Colon (tissue), 2 donors: ENCODE results near the gene DMBX1.

ENCODE experiments used
- FAIRE-seq: peaks from 2 replicates; lab custom pipeline; 2012; peaks lifted over from hg19 to GRCh38; lab: Jason Lieb, UNC
- donor health status: control.
- donor health status: control.

DMBX1 gene

DNA sequence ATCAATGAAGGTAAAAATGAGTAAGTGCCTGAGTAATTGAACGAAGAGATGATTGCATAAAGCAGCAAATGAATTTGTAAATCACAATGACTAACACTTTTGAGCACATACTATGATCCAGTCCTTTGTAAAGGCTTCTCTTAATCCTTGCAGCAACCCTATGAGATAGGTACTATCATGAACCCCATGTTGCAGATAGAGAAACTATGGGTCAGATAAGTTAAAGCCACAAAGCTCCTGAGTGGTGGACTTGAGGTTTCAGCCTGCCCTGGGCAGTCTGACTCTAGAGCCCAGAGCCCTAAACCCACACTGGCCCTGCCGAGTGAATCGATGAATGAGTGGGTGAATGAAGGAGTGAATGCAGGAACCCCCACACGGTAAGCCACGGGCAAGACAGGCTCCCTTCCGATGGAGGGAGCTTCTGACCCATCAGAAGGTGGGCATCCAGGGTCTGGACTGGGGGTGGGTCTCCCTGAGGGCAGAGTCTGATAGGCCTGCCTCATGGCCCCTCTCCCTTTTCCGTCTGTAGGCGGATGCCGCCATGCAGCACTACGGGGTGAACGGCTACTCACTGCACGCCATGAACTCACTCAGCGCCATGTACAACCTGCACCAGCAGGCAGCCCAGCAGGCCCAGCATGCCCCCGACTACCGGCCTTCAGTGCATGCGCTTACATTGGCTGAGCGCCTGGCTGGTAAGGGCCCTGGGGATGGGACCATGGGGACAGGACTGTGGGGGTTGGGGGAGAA lies 17.0 kb downstream of the DMBX1 start:
- no peak for FAIRE-seq

DNA sequence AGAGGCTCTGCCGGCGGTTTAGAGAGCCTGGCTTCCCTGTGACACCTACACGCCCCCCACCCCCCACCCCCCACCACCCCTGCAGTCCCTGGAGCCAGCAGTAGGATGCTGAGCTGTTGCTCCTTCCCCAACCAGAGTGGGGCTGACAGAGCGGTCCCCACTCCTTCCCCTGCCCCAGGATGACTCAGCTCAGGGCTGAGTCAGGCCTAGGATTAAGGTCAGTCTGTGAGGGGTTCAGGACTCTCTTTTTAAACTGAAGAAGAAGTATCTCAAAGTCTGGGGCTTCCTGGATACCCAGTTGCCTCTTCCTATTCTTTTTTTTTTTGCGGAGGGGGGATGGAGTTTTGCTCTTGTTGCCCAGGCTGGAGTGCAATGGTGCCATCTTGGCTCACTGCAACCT lies 19.1 kb downstream of the DMBX1 start:
- FAIRE-seq, result no peak

DNA sequence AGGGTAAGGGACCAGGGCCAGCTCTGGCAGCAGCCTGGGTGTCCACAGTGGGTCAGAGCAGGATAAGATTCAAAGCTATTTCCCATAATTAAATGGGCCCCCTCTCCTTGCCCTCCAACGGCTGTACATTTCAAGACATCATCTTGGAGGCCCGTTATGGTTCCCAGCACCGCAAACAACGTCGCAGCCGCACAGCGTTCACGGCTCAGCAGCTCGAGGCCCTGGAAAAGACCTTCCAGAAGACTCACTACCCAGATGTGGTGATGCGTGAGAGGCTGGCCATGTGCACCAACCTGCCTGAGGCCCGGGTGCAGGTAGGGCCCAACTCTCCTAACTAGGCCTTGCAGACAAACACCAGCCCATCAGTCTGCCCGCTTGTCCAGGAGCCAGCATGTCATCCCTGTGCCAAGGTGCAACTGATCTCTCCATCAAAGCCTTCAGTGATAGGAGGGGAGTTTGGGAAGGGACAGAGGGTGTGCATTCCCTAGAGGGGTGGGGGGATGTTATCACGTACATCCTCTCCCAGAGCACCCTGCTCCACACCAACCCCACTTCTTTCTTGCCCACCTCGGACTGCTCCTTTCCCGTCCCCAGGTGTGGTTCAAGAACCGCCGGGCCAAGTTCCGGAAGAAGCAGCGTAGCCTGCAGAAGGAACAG lies 20.8 kb downstream of the DMBX1 start:
- FAIRE-seq, result no peak

DNA sequence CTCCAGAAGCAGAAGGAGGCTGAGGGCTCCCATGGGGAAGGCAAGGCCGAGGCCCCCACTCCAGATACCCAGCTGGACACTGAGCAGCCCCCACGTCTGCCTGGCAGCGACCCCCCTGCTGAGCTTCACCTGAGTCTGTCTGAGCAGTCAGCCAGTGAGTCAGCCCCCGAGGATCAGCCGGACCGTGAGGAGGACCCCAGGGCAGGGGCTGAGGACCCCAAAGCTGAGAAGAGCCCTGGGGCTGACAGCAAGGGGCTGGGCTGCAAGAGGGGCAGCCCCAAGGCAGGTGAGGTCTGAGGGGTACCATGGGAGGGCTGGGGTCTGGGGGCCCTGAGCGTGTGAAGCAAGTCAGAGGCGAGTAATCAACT lies 21.3 kb downstream of the DMBX1 start:
- FAIRE-seq, result no peak

DNA sequence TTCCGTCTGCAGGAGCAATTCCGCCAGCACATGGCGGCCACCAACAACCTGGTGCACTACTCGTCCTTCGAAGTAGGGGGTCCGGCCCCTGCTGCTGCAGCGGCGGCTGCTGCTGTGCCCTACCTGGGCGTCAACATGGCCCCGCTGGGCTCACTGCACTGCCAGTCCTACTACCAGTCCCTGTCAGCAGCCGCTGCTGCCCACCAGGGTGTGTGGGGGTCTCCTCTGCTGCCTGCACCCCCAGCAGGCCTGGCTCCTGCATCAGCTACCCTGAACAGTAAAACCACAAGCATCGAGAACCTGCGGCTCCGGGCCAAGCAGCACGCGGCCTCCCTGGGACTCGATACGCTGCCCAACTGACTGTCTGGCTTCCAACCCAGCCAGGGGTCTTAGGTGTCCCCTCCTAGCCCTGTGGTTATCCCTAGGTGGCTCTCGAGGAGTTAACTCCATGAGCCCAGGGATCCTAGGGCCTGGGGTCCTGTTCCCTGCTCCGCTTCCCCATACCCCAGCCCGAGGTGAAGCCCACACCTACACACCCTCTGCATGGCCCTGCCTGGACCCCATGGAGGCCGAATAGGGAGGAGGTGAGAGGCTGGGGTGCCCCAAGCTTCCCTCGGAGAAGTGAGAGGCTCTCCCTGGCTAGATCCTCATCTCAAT lies 22.6 kb downstream of the DMBX1 start:
- FAIRE-seq, result no peak

DNA sequence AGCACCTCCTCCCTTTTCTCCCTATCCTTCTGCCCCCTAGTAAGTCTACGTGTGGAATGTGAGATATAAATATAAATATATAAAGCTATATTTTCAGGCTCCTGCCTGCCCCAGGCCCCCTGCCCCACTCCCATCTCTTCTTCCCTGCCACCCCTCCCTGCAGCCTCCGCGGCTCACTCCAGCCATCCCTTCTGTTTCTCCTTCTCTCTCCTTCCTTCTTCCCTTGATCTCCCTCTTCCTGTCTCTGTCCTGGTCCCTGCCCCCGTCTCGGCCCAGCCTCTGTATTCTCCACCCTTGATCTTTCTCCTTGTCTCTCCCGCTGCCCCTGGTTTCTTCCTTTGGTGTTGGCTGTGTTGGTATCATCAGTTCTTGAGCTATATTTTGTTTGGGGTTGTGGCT lies 23.2 kb downstream of the DMBX1 start:
- no peak for FAIRE-seq

DNA sequence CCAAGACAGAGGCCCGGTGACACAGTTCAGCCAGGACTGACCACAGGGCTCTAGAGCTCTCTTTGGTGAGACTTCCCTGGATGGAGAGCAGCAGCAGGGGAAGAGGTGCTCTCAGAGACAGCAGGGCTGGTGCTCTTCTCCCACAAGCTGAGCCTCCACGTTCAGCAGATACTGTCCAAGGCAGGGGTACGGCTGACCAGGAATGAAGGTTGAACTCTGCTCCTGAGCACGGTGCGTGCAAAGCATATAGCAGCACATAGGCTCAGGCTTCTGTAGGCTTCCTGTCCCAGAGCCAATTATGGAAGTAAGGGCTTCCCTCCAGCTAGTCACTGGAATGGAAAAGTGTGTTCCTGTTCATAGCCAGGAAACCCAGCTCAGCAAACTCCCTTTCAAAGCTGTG lies 23.9 kb downstream of the DMBX1 start:
- no peak for FAIRE-seq

DNA sequence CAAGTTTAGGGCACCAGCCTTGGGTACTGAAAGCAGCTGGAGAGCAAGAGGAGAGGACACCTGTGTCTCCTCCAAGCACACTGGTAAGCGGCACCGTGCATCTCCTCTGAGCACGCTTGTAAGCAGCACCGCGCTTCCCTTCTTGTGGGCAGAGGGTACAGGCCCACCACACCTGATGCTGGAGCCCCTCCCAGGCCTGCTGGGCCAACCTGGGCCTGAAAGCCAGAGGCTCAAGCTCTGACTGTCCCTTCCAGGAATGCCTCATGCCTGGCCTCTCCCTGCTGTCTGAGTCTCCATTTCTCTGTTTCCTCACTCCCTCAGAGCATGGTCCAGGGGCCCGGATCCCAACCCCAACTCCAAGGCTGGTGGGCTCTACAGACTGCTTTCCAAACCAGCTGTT lies 25.9 kb downstream of the DMBX1 start:
- no peak for FAIRE-seq

DNA sequence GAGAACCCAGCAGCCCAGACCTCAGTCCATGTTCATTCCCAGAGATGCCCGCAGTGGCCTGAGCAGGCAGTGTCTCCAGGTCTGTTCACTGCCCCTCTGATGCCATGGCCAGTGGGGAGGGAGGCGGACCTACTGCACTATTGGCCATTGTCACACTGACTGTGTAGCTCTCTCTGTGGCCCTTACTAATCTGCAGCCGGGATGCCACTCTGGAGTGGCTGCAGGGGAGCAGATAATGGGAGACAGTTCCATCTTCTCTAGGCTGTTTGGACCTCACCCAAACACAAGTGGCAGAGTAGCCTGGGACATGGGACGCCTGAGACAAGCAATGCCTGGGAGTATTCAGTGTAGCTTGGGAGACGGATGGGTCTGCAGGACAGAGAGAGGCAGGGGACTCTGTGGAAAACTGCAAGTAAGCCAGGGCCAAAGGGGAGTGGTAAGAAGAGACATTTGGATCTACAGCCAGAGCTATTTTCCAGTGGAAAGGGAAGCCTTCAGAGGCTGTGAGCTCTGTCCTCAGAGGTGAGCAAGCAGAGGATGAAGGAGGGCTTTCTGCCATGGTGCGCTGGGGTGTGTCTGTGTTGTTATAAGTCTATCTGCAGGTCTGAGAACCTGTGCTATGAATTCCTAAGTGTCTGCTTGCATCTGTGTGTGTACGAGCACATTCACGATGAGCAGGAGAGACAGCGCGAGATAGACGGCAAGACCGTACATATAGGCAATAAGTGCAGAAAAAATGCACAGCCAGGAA lies 26.7 kb downstream of the DMBX1 start:
- FAIRE-seq, result no peak

DNA sequence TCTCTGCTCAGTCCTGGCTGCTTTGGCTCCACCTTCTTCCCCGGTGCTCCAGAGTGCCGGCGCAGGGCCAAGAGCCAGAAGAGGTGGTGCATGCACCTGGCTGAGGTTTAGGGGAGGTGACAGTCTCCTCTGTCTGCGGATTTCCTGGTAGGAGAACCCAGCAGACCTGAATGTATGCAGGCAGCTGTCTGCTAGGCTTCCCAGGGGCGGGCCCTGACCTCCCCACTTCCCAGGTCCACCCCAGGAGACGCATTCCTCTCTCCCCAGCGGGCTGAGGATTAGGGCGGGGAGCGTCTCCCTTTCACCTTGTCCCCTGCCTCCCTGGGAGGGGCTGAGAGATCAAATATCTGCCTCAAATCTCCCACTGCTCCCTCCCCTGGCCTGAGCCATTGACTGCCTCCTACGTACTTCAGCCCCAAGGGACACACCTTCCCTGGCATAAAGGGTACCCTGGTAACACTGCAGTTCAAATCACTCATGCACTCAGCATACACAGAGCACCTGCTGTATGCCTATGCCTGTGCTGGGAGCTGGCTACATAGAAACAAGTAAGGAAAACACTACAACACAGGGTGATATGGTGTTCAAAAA lies 27.5 kb downstream of the DMBX1 start:
- FAIRE-seq, result no peak

DNA sequence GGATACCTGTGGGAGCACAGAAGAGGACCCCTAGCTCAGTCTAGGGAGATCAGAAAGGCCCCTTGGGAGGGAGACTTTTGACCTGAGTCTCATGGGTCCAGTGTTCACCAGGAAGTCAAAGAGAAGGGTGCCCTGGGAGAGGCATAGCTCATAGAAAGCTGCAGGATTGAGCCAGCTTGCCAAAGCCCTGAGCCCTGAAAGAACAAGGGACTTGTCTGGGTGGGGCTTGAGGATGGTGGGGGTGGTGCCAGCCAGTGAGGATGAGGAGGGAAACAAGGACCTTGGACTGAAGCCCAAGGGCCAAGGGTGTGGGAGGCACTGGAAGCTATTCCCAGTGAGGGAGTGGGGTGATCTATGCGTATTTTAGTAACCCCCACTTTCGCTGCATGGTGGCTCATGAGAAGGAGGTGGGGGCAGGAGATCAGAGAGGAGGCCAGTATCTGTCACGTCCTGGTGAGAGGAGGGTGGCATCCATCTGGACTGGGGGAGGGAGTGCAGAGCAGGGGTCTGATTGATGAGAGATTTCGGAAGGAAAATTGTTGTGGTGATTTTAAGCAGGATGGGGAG lies 28.4 kb downstream of the DMBX1 start:
- no peak for FAIRE-seq

DNA sequence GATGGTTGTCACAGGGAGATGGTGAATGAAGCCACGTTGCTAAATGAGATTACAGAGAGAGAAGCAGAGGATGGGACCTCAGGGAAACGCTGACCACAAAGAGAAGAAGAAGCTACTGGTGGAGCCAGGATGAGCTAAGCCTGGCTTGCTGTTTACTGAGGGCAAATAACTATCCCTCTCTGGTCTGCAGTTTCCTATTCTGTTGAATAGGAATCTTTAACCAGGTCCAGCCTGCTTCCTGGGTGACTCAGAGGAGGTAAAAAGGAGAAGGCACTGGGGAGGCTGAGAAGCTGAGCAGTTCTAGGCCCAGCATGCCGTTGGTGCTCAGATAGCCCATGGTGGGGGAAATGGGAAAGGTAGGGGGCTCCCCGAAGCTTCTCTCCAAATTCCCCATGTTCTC lies 29.6 kb downstream of the DMBX1 start:
- FAIRE-seq, result no peak

DNA sequence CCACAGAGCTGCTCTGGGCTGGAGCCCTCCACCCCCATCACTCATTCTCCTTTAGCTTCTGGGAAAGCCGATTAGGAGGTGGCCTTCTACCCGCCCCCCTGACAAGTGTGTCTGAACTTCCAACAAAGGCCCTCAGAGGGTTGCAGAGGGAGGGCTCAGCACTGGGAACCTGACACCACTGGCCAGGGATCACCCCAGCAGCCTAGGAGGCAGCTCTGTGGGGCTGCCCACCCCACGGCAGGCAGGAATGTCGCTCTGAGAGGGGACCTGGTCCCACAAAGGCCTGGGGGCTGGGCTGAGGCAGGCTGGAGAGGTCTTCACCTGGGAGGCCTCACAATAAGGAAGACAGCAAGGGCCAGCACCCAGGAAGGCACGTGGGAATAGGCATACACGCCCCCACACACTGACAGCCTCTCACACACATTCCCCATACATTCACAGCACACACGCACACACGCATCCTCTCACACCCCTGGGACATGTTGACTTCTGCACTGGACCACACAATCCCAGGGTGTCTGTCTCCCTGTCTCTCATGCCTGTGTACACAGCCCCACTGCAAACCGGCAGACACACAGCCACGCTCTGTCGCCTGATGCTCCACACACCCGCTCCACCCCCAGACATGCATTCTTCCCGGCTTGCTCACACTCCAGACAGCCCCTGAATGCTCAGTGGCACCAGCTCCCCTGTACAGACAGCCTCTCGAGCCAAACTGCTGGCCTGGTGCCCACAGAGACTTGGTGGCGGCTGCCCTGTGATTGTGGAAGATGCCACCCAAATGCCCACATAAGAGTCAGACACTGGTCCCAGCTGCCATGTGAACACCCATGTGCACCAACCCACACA lies 30.7 kb downstream of the DMBX1 start:
- no peak for FAIRE-seq

DNA sequence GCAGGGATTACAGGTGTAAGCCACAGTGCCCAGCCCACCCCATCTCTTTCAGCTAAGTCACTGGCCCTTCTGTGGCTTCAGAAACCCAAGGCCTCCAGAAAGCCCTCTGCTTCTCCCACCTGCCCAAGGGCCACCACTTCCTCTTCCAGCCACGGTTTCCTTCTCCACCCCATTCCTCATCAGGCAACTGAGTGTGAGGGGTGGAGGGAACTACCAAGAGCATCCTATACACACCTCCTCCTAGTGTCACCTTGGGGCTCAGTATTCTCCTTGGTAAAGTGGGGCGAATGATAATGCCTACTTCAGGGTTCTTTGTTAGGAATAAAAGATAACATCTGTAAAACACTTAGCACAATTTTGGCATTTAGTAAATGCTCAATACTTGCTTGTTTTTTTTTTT lies 31.8 kb downstream of the DMBX1 start:
- no peak for FAIRE-seq

DNA sequence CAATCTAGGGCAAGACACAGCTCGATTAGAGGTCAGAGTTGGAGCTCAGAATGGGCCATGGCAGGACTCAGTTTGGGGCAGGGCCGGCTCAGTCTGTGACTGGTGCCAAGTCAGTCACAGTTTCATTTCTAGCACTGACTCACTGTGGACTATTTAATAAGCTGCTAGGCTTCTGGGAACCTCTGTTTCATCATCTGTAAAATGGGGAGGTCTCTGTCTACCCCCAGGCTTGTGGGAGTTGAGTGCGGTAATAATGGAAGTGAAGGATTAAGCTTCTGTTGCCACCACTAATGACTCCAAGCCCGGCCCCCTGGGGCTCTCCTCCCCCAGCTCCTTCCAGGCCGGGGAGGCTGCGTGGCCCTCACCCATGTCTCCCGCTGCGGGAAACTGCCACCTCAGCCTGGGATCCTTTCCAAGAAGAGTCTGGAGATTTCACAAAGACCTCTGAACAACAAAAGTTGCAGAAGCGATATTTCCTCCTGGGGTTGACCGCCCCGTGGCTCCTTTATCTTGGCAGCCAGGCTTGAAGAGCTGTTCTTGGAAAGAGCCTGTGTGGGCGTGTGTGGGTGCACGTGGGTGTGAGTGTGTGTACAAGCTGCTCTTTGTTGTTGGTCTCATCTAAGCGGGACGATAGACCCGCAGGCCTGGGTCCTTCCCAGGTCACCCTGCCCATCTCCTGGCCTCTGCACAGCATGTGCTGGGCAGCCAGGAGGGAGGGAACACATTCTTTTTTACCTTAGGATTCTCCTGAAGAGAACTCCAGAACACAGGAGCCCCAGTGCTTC lies 32.7 kb downstream of the DMBX1 start:
- FAIRE-seq, result no peak

DNA sequence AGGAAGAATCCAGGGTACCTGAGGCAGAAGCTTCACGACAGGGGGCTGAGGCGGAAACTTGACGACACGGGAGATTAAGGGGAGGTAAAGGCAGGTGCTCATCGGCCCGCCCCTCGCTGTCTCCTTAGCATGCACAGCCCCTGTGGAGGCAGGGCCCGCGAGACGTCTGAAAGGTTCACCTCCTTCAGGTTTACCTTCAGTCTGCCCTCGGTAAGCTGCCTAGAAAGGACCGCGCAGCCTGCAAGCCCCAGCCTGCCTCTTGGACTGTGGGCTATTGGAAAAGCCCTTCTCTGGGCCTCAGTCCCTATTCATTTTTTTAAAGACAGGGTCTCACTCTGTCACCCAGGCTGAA lies 33.3 kb downstream of the DMBX1 start:
- FAIRE-seq, result no peak

DNA sequence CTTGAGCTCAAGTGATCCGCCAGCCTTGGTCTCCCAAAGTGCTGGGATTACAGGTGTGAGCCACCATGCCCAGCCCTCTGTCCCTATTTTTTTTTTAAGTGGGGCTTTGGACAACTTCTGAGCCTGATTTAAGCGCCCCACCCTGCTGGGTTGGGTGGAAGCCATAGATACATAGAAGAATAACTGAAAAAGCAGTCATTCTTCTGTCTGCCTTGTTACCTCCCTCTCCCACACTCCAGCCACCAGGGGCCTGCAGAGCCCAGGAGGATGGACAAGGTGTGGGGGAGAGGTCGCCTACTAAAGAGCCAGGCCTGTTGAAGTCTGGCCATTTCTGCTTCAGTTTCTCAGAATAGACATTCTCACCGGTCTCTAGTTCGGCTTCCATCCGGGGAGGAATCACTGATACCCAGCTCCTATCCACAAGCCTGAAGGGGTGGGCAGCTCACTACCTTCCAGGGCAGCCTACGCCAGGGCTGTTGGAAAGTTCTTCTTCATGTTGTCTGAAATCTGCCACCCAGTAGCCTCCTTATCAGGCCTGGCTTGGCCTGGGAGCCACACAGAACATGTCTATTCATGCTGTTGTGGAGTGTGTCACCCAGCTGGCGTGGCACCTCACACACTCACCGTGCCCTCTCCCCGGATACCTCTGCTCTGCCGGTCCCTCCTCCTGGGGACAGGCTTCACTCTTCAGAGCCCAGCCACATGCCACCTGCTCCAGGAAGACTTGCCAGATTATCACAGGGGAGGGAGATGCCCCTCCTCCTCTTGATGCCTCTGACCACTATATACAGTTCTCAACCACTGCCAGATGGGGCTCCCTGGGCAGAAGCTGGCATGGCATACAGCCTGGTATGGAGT lies 34.1 kb downstream of the DMBX1 start:
- FAIRE-seq, result no peak

DNA sequence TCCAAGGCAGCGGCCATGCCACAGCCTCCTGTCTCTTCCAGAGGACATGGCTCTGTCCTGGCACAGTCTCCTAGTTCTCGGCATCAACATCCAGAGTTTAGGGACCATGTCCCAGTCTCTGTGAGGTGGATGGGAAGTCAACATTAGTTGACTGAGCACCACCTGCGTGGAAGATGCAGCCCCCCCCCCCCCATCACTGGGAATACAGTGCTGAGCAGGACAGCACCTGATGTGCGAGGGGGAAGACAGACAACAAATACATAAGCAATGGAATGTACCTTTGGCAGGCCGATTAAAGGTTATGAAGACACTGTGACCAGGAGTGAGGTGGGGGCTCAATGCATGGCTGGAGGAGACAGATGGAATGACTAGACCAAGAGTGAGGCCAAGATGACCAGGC lies 35.2 kb downstream of the DMBX1 start:
- no peak for FAIRE-seq

DNA sequence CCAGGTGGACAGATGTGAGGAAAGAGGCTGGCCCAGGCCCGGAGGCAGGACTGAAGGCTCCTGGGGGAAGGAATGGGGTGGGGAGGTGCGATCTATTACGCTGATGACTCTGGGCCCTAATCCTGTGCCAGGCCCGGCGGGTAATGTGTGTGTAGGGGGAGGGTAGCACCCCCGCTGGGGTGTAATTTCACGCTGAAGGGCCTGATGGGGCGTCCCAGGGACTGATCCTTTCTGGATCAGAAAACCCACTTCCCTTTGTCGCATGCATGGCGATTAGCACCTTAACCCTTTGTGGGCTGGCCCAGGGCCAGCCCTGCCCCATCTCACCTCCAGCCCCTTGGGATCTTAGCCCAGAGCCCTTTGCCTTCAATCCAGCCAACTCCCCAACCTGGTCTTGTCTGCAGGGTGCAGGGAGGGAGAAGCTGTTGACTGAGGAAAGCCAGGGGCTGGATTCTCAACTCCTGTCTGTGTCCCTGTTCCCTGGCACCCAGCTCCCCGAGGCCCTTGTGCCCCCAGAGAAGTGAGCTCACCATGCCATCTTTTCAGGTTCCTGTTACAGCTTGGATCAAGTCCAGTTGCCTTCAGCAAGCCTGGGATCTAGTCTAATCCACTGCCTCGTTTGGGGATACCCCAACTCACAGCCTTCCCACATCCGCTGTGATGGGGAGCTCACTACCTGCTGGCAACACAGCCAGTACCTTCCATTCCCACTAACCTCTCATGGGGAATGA lies 35.8 kb downstream of the DMBX1 start:
- no peak for FAIRE-seq
